Erythroblast (primary cell): ENCODE data around the gene CREB5.

Experiments
- GATA1 ChIP-seq: IDR thresholded peaks from 2 replicates; pipeline ENCODE4 v1.6.1; 2011; ENCODE audit warnings: low read depth, mild to moderate bottlenecking, control low read depth, low read length, moderate library complexity
- POLR2A ChIP-seq: IDR thresholded peaks from 2 replicates; pipeline ENCODE4 v1.6.1; 2011; ENCODE audit warnings: mild to moderate bottlenecking, low read length

GRCh38 chr7:28729281-28729680 lies 317.0 kb downstream of the CREB5 start:
- no peak for TF ChIP-seq POLR2A
- no peak for TF ChIP-seq GATA1
